ENCODE data around the gene COL6A3.

GRCh38 chr2:237352279-237352845 lies 61.6 kb downstream of the COL6A3 start:
- TF ChIP-seq CTCF (tag by site-specific recombination; IDR thresholded peaks at IDR 0.05) = no peak
- TF ChIP-seq SETDB1 (IDR thresholded peaks at IDR 0.05; ENCODE audit: insufficient read length, low read length) = no peak
